Ramos (cell line): ENCODE results near the gene COA6.
"Not testable (repeated sequence)": the region's sequence is repeated elsewhere in the genome, so short reads cannot be mapped to it uniquely, and the experiment has no call there.

ENCODE experiments used
- in situ Hi-C: fragments of 300-500 bp; cut with MboI; formaldehyde crosslinking; loops from one replicate; pipeline ENCODE4 v1.14.3; 2022; ENCODE audit warnings: low sequenced_read_pairs; ENCODE audit not compliant: unreplicated experiment

The COA6 gene

GRCh38 chr1:234373064-234373958 is at the start of gene COA6:
TSS of gene COA6 (plus strand) at chr1:234373456. CDS start at chr1:234373467, 11 bp downstream.
- in situ Hi-C loops = no loop called here

GRCh38 chr1:234324821-234325220 is 48.4 kb upstream of the COA6 start:
- in situ Hi-C loops = no loop called here

- in situ Hi-C loops = no loop called here
These were observed 47.3 kb upstream of the COA6 start for GRCh38 chr1:234325878-234326496.

GRCh38 chr1:234326497-234327366 is 46.5 kb upstream of the COA6 start:
- in situ Hi-C loops = no loop called here

GRCh38 chr1:234327577-234328164 is 45.6 kb upstream of the COA6 start:
- in situ Hi-C loops = no loop called here

GRCh38 chr1:234330843-234331215 is 42.4 kb upstream of the COA6 start:
- in situ Hi-C loops = no loop called here

- in situ Hi-C loops = no loop called here
These were observed 41.7 kb upstream of the COA6 start for GRCh38 chr1:234331507-234331906.

GRCh38 chr1:234336359-234336758 is 36.9 kb upstream of the COA6 start:
- in situ Hi-C loops = no loop called here

- in situ Hi-C loops = no loop called here
These were observed 36.0 kb upstream of the COA6 start for GRCh38 chr1:234337233-234337632.

GRCh38 chr1:234340528-234340927 is 32.7 kb upstream of the COA6 start:
- in situ Hi-C loops = no loop called here

- in situ Hi-C loops = no loop called here
These were observed 30.5 kb upstream of the COA6 start for GRCh38 chr1:234342774-234343173.

- in situ Hi-C loops = no loop called here
These were observed 28.0 kb upstream of the COA6 start for GRCh38 chr1:234345237-234345636.

- in situ Hi-C loops = no loop called here
These were observed 24.3 kb upstream of the COA6 start for GRCh38 chr1:234348964-234349363.

GRCh38 chr1:234355782-234356510 is 17.3 kb upstream of the COA6 start:
- in situ Hi-C loops = no loop called here

GRCh38 chr1:234356615-234357269 is 16.5 kb upstream of the COA6 start:
- in situ Hi-C loops = not testable (repeated sequence)

GRCh38 chr1:234357831-234358230 is 15.4 kb upstream of the COA6 start:
- in situ Hi-C loops = no loop called here

GRCh38 chr1:234361102-234361603 is 12.1 kb upstream of the COA6 start:
- in situ Hi-C loops = no loop called here

GRCh38 chr1:234362558-234362957 is 10.7 kb upstream of the COA6 start:
- in situ Hi-C loops = no loop called here
